ENCODE results near the gene SCEL.

Gene SCEL

DNA sequence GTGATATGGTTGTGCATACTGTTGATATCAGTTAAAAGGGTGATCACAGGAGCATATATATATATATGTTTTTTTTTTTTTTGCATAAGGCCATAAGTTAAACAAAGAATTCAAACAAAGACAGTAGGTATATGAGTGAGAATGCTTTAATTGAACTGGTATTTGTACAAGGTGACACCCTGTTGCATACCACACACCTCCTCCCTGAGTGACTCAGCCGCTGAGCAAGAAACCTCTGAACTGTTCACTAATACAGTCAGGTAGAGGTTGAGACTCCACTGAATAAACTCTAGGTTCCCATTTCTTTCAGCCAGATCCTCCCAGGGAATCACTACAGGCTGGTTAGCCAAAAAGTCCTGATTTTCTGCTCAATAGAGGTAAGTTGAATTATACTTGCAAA is at the start of gene SCEL:
TSS of gene SCEL (plus strand) at position 259 of the 400 bp plus-strand sequence. CDS start 20,170 bp downstream, outside the sequence.
- Mint-ChIP-seq H3K27me3 (peaks cover 10% of the 10 kb centered on the region), H3K4me1 (no peaks in the 10 kb centered on the region), H3K36me3 (ENCODE audit: low read depth) (no peaks in the 10 kb centered on the region), H3K27ac (no peak within 1 kb of the TSS), H3K4me3 (no peak within 1 kb of the TSS), H3K9me3 (no peaks in the 10 kb centered on the region)
- no peak for DNase-seq
- peak; percentile 40 for ATAC-seq

DNA sequence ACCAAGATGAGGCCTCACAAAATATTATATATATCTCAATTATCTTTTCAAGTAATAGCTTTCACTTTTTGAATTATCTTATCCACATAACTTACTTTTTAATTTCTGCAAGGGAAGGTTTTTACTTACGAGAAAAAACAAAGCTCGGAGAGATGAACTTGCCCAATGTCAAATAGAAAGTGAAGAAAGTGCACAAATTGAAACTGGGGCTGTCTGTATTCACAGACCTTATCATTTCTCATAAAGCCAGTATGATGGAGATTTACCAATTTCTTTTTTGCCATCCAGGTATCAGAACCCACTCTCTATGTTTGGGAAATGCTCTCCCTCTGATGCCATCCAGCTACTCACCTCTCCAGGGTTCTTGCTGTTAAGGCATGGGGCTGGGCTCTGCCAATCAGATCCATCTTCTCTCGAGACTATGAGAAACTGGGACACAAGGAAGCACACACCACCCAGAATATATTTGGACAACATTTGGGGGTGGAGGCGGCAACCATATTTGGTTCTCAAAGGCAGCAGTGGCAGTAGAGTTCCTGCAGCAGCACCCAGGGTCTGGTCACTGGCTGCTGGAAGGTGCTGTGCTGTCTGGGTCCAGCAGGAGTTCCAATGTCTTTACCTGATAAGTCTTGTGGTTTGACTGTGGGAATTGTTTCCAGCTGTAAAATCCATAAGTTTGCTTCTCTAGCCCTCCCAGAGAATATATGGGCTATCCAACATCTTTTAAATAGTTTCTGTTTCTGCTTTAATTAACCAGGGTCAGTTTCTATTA is 45.8 kb upstream of the SCEL start:
- Mint-ChIP-seq H3K9me3 (no peaks in the 10 kb centered on the region), H3K4me3 (no peak overlapping the region), H3K4me1 (no peaks in the 10 kb centered on the region), H3K27ac (no peak overlapping the region), H3K27me3 (peaks cover 1% of the 10 kb centered on the region), H3K36me3 (ENCODE audit: low read depth) (no peaks in the 10 kb centered on the region)
- ATAC-seq = no peak
- no peak for DNase-seq

DNA sequence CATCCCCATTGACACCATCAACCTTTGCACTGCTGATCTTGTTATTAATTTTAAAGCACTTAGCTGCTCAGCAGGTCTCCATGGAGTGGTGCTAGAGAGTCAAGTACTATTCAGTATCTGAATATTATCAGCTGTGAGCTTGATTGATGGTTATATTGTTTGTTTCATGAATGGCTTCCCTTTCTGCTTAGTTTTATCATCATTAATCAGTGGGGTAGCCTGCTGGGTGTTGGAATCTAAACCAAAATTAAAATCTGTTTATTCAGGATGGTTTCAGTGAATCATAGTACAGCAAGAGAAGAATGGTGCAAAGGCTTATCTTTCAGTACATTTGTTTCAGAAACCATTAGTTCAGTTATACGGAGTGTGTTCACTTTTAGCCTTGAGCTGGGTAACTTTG is 42.5 kb upstream of the SCEL start:
- Mint-ChIP-seq H3K9me3 (no peaks in the 10 kb centered on the region), H3K4me3 (no peak overlapping the region), H3K36me3 (ENCODE audit: low read depth) (no peaks in the 10 kb centered on the region), H3K4me1 (no peaks in the 10 kb centered on the region), H3K27ac (no peak overlapping the region), H3K27me3 (peaks cover 2% of the 10 kb centered on the region)
- peak; percentile 59 for ATAC-seq
- no peak for DNase-seq

DNA sequence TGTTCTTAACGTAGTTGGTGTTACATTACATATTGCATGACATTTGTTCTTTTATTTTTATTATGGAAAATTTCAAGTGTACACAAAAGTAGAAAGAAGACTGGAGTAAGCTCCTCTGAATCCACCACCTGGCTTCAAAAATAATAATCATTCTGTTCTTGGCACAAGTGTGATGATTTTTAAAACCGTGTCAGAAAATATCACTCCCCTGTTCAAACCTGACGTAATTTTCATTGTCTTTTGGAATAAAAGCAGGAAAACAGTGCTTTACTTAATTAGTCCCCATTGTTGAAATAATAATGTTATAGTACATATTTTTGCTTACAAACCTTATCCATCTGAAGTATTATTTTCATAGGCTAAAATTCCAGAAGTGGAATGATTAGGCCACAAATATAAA is 41.3 kb upstream of the SCEL start:
- ATAC-seq (no peak), DNase-seq (no peak)
- Mint-ChIP-seq H3K9me3 (no peaks in the 10 kb centered on the region), H3K27ac (no peak overlapping the region), H3K4me1 (no peaks in the 10 kb centered on the region), H3K4me3 (no peak overlapping the region), H3K27me3 (peaks cover 2% of the 10 kb centered on the region), H3K36me3 (ENCODE audit: low read depth) (no peaks in the 10 kb centered on the region)

DNA sequence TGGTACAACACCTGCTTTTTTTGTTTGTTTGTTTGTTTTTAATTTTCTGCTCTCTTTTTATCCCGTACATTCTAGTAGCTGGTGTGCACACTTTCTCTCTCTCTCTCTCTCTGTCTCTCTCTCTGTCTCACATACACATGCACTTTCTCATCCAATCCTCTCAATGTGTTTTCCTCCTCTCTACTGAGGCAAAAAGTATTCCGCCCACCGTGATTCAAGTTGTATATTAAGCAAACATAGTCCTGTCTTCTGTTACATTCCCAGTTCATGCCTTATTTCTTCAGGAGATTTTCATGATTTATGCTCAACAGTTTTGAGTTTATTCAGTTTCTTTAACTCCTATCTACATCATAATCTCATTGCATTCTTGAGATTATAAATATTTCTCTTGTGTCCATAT is 38.2 kb upstream of the SCEL start:
- Mint-ChIP-seq H3K4me3 (no peak overlapping the region), H3K4me1 (peaks cover 8% of the 10 kb centered on the region), H3K27ac (no peak overlapping the region), H3K36me3 (ENCODE audit: low read depth) (no peaks in the 10 kb centered on the region), H3K27me3 (peaks cover 8% of the 10 kb centered on the region), H3K9me3 (no peaks in the 10 kb centered on the region)
- ATAC-seq (no peak), DNase-seq (no peak)

DNA sequence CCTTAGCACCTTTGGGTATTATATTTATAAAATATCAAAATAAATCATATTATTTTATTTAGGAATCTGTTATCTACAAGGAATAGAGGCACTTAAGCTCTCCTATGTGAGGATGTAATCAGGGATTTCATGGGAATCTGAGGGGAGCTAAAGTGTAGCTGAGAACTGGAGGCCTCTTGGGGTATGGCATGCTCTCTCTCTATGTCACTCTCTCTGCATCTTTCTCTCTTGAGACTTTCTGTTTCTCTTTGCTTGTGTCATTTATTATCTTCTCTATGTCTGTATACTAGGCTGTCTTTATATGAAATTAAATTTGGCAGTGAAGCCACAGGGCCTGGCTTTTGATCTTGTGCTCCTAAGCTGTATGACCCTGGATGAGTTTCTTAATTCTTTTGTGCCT is 37.7 kb upstream of the SCEL start:
- no peaks in the 10 kb centered on the region for H3K9me3 Mint-ChIP-seq
- DNase-seq (no peak), ATAC-seq (no peak)
- peaks cover 10% of the 10 kb centered on the region for H3K4me1 Mint-ChIP-seq
- H3K27me3 Mint-ChIP-seq = peaks cover 8% of the 10 kb centered on the region
- H3K27ac Mint-ChIP-seq = no peak overlapping the region
- no peaks in the 10 kb centered on the region for H3K36me3 Mint-ChIP-seq (ENCODE audit: low read depth)
- H3K4me3 Mint-ChIP-seq = no peak overlapping the region

GRCh38 chr13:77502104-77502720 is 33.3 kb upstream of the SCEL start:
- ATAC-seq (peak; percentile 61), DNase-seq (no peak)
- no peak overlapping the region for H3K27ac Mint-ChIP-seq
- H3K27me3 Mint-ChIP-seq = peaks cover 8% of the 10 kb centered on the region
- no peaks in the 10 kb centered on the region for H3K9me3 Mint-ChIP-seq
- H3K4me1 Mint-ChIP-seq = peaks cover 12% of the 10 kb centered on the region
- no peak overlapping the region for H3K4me3 Mint-ChIP-seq
- no peaks in the 10 kb centered on the region for H3K36me3 Mint-ChIP-seq (ENCODE audit: low read depth)

DNA sequence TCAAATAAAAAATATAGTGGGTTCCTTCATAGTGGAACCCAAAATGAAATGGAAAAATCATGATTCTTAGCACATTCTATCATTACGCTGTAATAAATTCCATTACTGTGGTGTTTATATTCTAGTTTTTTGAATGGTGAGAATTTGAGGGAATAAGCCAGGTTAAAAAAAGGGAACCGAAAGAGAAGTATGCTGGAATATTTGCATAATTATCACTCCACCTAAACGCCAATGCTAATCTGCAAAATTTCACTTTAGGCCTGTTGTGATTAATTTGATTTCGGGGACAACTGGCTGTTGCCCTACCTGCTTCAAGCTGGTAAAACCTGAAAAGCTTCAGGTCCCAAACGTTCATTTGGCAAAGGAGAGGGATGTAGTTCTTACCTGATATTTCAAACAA is 32.1 kb upstream of the SCEL start:
- no peak overlapping the region for H3K4me3 Mint-ChIP-seq
- no peak for ATAC-seq
- H3K9me3 Mint-ChIP-seq = no peaks in the 10 kb centered on the region
- peaks cover 7% of the 10 kb centered on the region for H3K27me3 Mint-ChIP-seq
- DNase-seq = no peak
- H3K27ac Mint-ChIP-seq = no peak overlapping the region
- peaks cover 19% of the 10 kb centered on the region for H3K4me1 Mint-ChIP-seq
- no peaks in the 10 kb centered on the region for H3K36me3 Mint-ChIP-seq (ENCODE audit: low read depth)

DNA sequence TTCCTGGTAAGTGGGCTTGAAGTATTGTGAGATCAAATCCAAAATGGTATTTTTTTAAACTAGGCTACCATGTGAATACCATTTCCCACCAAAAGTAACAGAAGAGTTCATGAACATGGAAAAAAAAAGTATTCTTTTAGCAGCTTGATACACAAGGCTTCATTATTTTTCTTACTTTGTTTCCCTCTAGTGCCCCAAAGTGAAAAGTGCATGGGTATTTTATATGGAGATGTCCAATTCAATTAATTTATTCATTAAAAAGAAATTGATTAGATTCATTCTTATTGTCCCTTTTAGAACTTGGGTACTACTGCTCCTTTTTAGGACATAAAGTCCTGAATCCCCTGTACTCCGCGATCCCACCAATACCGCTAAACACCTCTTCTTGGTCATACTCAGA is 28.6 kb upstream of the SCEL start:
- H3K4me3 Mint-ChIP-seq = no peak overlapping the region
- H3K27ac Mint-ChIP-seq = no peak overlapping the region
- H3K27me3 Mint-ChIP-seq = peaks cover 2% of the 10 kb centered on the region
- no peaks in the 10 kb centered on the region for H3K36me3 Mint-ChIP-seq (ENCODE audit: low read depth)
- no peak for ATAC-seq
- DNase-seq = no peak
- H3K9me3 Mint-ChIP-seq = no peaks in the 10 kb centered on the region
- H3K4me1 Mint-ChIP-seq = peaks cover 33% of the 10 kb centered on the region

- Mint-ChIP-seq H3K4me3 (no peak overlapping the region), H3K27ac (no peak overlapping the region), H3K4me1 (peaks cover 25% of the 10 kb centered on the region), H3K36me3 (ENCODE audit: low read depth) (no peaks in the 10 kb centered on the region), H3K27me3 (peaks cover 2% of the 10 kb centered on the region), H3K9me3 (no peaks in the 10 kb centered on the region)
- ATAC-seq (peak; percentile 61), DNase-seq (no peak)
These were observed 27.4 kb upstream of the SCEL start for GRCh38 chr13:77507931-77508776.

GRCh38 chr13:77508959-77509620 is 26.4 kb upstream of the SCEL start:
- Mint-ChIP-seq H3K9me3 (no peaks in the 10 kb centered on the region), H3K36me3 (ENCODE audit: low read depth) (no peaks in the 10 kb centered on the region), H3K4me1 (peaks cover 28% of the 10 kb centered on the region), H3K4me3 (no peak overlapping the region), H3K27me3 (peaks cover 2% of the 10 kb centered on the region), H3K27ac (peak overlapping the region; percentile 43)
- DNase-seq (no peak), ATAC-seq (peak; percentile 75)

DNA sequence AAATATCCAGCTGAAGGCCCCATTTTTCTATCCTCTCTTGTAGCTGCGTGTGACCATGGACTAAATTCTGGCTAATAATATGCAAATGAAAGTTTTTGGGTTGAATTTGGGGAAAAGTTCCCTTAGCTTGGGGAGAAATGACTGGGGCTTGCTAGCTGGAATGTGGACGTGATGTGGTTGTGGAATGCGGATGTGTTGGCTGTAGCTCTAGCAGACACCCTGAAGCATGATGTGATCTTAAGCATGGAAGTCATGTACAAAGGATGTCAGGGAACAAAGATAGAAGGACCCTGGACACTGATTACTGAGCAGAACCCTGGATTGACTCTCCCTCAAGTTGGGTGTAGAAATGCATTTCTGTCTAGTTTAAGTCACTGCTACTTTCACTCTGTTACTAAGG is 25.4 kb upstream of the SCEL start:
- Mint-ChIP-seq H3K9me3 (no peaks in the 10 kb centered on the region), H3K4me3 (no peak overlapping the region), H3K36me3 (ENCODE audit: low read depth) (no peaks in the 10 kb centered on the region), H3K27me3 (peaks cover 2% of the 10 kb centered on the region), H3K4me1 (peaks cover 33% of the 10 kb centered on the region), H3K27ac (no peak overlapping the region)
- DNase-seq = no peak
- ATAC-seq = no peak

DNA sequence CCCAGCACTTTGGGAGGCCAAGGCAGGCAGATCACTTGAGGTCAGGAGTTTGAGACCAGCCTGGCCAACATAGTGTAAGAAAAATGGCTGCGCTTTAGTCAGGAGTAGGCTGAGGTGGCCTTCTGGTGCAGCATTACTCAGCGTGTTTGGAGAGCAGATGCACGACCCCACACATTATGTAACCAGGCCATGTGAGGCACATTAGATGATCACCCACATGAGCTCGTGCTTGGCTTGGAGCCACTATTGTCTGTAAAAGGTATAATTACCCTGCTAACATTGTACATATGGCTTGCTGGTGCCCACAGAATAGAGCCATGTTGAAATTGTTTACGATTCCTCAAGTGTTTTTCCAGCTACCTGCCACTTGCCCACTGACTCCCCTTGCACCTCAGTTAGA is 24.0 kb upstream of the SCEL start:
- ATAC-seq (no peak), DNase-seq (no peak)
- Mint-ChIP-seq H3K4me1 (peaks cover 38% of the 10 kb centered on the region), H3K4me3 (no peak overlapping the region), H3K27me3 (peaks cover 2% of the 10 kb centered on the region), H3K9me3 (no peaks in the 10 kb centered on the region), H3K36me3 (ENCODE audit: low read depth) (no peaks in the 10 kb centered on the region), H3K27ac (no peak overlapping the region)

DNA sequence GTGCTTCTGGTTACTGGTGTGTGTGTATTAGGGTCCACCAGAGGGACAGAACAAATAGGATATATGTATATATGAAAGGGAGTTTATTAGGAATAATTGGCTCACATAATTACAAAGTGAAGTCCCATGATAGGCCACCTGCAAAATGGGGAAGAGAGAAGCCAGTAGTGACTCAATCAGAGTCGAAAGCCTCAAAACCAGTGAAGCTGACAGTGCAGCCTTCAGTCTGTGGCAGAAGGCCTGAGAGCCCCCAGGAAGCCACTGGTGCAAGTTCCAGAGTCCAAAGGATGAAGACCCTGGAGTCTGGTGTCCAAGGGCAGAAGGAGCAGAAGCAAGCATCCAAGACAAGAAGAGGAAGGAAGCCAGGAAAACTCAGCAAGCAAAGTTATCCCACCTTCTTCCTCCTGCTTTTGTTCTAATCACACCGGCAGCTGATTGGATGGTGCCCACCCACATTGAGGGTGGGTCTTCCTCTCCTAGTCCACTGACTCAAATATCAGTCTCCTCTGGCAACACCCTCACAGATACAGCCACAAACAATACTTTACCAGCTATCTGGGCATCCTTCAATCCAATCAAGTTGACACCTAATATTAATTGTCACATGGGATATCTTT is 21.7 kb upstream of the SCEL start:
- no peak overlapping the region for H3K4me3 Mint-ChIP-seq
- H3K9me3 Mint-ChIP-seq = no peaks in the 10 kb centered on the region
- no peak overlapping the region for H3K27ac Mint-ChIP-seq
- H3K36me3 Mint-ChIP-seq (ENCODE audit: low read depth) = no peaks in the 10 kb centered on the region
- DNase-seq = no peak
- H3K27me3 Mint-ChIP-seq = peaks cover 1% of the 10 kb centered on the region
- no peak for ATAC-seq
- H3K4me1 Mint-ChIP-seq = peaks cover 32% of the 10 kb centered on the region

Measured in activated naive CD8-positive, alpha-beta T cell treated with anti-CD3 and anti-CD28 coated beads, Interleukin-2, amount 50 U/mL, for 24 hours (primary cell).